ES-I3 (cell line): ENCODE data around the gene DNAAF8.

Experiments used
- H3K36me3 ChIP-seq: 2 replicates; pipeline ENCODE4 v1.6.1; 2013; ENCODE audit warnings: mild to moderate bottlenecking, low read length, control low read depth, moderate library complexity; ENCODE audit not compliant: insufficient read depth
- H3K4me1 ChIP-seq: 2 replicates; pipeline ENCODE4 v1.6.1; 2013; ENCODE audit warnings: mild to moderate bottlenecking, control low read depth, low read length; ENCODE audit not compliant: insufficient read depth
- H3K9ac ChIP-seq: 2 replicates; pipeline ENCODE4 v1.6.1; 2013; ENCODE audit warnings: low read depth, mild to moderate bottlenecking, low read length, moderate library complexity
- H3K9me3 ChIP-seq: 2 replicates; pipeline ENCODE4 v1.6.1; 2013; ENCODE audit warnings: mild to moderate bottlenecking, low read length, moderate library complexity; ENCODE audit not compliant: control insufficient read depth, insufficient read depth

DNAAF8 gene

DNA sequence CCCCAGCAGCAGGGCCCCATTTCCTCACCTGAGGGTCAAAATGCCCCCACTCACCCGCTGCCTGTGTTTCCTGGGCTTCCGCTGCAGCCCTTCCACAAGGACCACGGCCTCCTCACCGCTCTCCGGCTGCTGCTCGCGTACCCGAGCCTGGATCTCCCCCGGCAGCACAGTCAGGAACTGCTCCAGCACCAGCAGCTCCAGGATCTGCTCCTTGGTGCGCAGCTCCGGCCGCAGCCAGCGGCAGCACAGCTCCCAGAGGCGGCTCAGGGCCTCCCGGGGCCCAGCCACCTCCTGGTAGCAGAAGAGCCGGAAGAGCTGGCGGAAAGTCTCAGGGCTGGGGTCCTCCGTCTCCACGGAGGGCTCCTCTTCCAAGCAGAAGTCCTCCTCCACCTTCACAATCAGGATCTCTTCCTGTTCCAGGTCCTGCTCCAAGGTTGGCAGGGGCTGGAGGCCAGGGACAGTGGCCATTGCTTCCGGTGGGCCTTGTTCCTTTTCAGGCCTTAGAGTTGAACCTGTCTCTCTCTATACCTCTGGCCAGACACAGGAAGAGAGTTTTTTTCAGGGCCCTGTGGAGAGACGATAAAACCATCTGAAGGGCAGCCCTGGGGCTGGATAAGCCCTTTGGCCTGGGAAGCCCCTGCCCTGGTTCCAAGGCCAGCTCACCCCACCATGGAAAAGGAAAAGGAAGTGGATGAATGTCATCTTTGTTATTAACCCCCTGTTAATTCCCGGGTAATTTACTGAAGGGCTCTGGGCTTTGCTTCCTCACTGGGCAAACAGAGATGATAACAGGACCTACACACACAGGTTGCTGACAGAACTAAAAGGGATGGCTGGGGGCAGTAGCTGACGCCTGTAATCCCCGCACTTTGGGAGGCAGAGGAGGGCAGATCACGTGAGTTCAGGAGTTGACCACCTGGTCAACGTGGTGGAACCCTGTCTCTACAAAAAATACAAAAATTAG lies 31.5 kb downstream of the DNAAF8 start:
- Histone ChIP-seq H3K4me1 (no peaks in the 10 kb centered on the region), H3K9me3 (no peaks in the 10 kb centered on the region), H3K9ac (peak overlapping the region; percentile 98; the same call in 1 of the 2 replicates), H3K36me3 (no peaks in the 10 kb centered on the region)

DNA sequence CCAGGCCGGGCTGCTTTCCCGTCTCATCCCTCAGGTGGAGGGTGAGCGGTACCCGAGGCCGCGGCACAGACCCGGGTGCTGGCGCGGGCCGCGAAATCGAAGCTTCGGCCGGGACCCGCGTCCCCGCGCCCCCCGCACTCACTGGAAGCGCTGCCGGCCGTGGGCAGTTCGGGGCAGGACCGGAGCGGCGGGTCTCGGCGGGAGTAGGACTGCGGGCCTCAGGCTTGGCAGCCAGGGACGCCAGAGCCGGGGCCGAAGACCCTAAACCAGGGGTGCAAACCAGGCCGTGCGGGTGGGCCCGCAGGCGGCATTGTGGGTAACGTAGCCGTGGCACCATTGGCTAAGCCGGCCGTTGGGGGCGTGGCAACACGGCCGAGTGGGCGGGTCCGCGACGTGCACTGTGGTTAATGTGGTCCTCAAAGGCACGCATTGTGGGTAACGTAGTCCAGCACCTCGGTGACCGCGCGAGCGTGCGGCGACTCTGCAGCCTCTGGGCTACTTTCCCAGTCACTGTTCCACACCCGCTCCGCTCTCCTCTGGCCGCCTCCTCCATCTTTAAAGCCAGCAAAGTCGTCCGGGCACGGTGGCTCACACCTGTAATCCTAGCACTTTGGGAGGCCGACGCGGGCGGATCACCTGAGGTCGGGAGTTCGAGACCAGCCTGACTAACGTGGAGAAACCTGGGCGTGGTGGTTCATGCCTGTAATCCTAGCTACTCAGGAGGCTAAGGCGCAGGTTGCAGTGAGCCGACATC lies 32.7 kb downstream of the DNAAF8 start, which contains the start of gene ZNF500:
Gene ZNF500 (minus strand): TSS at position 288 of the 754 bp plus-strand sequence. CDS start 1,184 bp downstream, outside the sequence.
- H3K9ac ChIP-seq = peak within 1 kb of the TSS; percentile 98
- H3K4me1 ChIP-seq = no peaks in the 10 kb centered on the region
- no peaks in the 10 kb centered on the region for H3K36me3 ChIP-seq
- no peaks in the 10 kb centered on the region for H3K9me3 ChIP-seq

DNA sequence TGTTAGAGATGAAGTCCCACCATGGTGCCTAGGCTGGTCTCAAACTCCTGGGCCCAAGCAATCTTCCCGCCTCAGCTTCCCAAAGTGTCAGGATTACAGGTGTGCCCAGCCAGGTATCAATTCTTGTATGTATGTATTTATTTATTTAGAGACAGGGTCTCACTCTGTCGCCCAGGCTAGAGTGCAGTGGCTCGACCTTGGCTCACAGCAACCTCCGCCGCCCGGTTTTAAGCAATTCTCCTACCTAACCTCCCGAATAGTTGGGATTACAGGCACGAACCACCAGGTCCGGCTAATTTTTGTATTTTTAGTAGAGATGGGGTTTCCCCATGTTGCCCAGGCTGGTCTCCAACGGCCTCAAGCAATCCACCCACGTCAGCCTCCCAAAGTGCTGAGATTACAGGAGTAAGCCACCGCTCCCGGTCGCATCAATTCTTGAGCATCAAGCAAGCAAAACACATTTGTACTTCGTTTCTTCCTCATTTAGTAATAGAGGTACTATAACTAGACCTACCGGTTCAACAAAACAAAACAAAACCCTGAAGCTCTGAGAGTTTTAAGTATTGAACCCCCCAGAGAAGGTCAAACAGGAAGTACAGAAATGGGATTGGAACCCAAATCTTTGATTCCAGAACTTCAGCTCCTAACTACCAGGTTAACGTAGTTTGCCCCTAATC lies 33.7 kb downstream of the DNAAF8 start:
- no peaks in the 10 kb centered on the region for H3K9me3 ChIP-seq
- no peaks in the 10 kb centered on the region for H3K36me3 ChIP-seq
- no peaks in the 10 kb centered on the region for H3K4me1 ChIP-seq
- H3K9ac ChIP-seq = peak overlapping the region; percentile 88

DNA sequence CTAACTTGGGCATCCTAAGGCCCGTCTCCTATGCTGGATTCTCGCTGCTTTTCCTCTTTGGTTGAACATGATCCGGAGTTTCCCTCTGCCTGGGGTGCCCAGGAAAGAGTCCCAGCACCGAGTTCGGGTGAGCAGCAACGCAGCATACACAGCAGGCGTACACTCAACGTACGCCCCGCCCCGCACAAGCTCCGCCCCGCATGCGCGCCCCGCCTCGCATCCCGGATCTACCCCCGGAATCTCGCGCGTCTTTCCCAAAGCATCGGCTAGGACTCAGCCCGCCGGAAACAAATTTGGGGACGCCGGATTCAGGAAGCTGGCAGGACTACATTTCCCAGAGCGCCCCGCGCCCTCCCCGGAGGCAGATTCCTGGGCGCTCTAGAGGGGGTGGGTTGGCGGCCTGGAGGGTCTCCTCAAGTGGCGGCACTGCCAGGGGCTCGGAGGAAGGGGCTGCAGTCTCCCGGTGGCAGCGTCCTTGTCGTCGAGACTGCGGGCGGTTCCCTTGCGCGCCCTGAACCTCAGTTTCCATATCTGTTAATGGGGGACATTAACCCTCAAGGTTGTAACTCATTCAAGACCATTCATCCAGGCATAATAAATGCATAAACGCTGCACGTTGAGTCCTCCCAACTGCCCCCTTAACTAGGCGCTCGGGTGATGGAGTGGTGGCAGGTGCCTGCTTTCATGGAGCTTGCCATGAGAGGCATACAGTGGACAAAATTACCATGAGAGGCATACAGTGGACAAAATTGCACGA lies 34.4 kb downstream of the DNAAF8 start:
- Histone ChIP-seq H3K9me3 (no peaks in the 10 kb centered on the region), H3K9ac (peak overlapping the region; percentile 88), H3K36me3 (no peaks in the 10 kb centered on the region), H3K4me1 (no peaks in the 10 kb centered on the region)

DNA sequence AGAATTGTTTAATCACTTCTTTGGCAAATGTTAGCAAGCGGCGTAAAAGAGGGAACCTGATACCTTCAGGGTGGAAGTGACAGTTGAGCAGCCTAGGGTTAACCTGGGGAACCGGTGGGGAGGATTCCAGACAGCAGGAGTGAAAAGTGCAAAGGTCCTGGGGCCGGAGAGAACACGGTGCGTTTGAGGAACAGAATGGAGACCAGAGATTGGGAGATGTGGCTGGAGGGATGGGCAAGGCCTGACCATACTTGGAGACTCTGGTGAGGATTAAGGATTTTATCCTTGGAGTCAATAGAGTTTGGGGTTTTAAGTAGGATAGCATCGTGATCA lies 34.9 kb downstream of the DNAAF8 start:
- no peaks in the 10 kb centered on the region for H3K9me3 ChIP-seq
- no peaks in the 10 kb centered on the region for H3K4me1 ChIP-seq
- H3K9ac ChIP-seq = peak overlapping the region; percentile 88; the same call in 1 of the 2 replicates
- no peaks in the 10 kb centered on the region for H3K36me3 ChIP-seq

DNA sequence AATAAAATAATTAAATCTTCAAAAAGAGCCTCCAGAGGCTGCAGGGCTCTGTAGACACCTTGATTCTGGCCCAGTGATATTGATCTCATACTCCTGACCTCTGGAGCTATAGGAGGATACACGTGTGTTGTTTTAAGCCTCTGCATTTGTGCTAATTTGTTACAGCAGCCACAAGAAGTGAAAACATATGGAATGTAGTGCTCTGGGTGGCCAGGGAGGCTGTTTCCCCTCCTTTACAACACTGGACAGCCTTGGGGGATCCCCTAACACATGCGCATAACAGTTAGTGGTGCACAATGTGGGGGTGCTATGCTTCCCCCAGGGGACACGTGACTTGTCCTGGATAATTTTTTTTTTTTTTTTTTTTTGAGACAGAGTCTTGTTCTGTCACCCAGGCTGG lies 37.3 kb downstream of the DNAAF8 start:
- Histone ChIP-seq H3K9ac (no peak overlapping the region), H3K36me3 (no peaks in the 10 kb centered on the region), H3K4me1 (no peaks in the 10 kb centered on the region), H3K9me3 (no peaks in the 10 kb centered on the region)

DNA sequence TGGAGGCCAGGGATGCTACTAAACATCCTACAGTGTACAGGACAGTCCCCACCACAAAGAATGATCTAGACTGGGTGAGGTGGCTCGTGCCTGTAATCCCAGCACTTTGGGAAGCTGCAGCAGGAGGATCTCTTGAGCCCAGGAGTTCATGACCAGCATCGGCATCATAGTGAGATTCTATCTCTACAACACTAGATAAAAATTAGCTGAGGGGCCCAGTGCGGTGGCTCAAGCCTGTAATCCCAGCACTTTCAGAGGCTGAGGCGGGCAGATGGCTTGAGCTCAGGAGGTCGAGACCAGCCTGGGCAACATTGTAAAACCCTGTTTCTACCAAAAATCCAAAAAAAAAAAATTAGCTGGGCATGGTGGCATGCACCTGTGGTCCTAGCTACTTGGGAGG lies 38.0 kb downstream of the DNAAF8 start:
- H3K36me3 ChIP-seq = no peaks in the 10 kb centered on the region
- no peak overlapping the region for H3K9ac ChIP-seq
- H3K9me3 ChIP-seq = no peaks in the 10 kb centered on the region
- no peaks in the 10 kb centered on the region for H3K4me1 ChIP-seq

DNA sequence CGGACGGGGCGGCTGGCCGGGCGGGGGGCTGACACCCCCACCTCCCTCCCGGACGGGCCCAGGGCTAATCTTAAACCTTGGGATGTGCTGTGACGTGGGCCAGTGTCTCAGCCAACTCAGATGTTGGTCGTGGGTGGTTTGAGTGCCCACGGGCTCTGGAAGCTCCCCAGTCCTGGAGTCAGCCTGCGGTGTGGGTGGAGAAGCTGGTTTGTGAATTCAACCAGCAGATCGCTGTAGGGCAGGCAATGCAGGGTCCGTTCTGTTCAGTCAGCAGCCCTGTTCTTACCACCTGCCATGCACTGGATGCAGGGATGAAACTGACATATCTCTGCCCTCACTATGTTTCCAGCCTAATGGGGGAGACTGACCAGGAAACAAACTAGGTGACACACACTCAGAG lies 40.7 kb downstream of the DNAAF8 start:
- H3K9ac ChIP-seq = no peak overlapping the region
- no peaks in the 10 kb centered on the region for H3K9me3 ChIP-seq
- no peaks in the 10 kb centered on the region for H3K36me3 ChIP-seq
- no peaks in the 10 kb centered on the region for H3K4me1 ChIP-seq

DNA sequence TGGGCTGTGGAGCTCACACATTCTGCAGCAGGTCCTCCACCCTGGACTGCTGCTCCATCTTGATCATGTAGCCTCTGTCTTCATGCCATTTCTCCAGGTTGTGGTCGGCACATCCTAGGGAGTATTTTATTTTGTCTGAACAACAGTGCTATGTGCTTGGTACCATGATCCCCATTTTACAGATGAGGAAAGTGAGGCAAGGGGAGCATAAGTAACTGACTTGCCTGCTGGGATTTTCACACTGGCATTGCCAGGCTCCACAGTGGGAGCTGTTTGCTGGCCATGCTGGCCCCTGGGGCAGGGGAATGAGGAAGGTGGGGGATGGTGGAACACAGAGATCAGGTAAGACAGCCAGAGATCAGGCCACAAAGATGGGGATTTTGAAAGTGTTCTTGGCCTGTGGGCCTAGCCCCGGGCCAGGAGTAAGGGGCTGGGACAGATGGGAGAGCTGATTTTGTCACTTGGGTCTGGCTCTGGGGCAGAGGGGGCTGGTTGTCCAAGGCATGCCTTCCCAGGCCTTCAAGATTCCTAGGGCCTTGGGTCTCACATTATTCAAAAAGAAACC lies 41.9 kb downstream of the DNAAF8 start:
- no peaks in the 10 kb centered on the region for H3K9me3 ChIP-seq
- H3K4me1 ChIP-seq = no peaks in the 10 kb centered on the region
- H3K9ac ChIP-seq = no peak overlapping the region
- no peaks in the 10 kb centered on the region for H3K36me3 ChIP-seq

DNA sequence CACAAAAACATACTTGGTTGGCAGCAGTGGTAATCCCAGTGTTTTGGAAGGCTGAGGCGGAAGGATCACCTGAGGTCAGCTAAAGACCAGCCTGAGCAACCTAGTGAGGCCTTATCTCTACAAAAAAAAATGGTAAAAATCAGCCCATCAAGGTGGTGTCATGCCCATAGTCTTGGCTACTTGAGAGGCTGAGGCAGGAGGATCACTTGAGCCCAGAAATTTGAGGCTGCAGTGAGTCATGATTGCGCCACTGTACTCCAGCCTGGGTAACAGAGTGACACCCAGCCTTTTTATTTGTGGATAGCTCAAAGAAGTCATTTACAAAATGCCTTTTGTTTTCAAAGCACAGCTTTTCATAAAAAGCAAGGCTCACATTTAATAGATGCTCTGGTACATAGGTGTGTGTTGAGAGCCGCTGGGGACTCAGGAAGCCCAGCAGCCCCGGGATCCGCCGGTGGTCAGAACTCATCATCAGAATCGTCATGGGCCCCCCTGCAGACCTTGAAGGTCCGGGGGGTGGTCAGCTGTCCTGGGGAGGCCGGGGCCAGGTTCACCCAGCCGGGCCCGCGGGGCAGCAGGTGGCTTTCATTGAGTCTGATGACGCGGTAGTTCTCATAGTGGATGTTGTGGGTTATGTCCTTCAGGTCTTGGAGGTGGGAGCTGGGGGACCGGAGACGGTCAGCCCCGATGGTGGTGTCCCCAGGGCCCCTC lies 43.2 kb downstream of the DNAAF8 start:
- Histone ChIP-seq H3K9ac (no peak overlapping the region), H3K9me3 (no peaks in the 10 kb centered on the region), H3K36me3 (no peaks in the 10 kb centered on the region), H3K4me1 (no peaks in the 10 kb centered on the region)

DNA sequence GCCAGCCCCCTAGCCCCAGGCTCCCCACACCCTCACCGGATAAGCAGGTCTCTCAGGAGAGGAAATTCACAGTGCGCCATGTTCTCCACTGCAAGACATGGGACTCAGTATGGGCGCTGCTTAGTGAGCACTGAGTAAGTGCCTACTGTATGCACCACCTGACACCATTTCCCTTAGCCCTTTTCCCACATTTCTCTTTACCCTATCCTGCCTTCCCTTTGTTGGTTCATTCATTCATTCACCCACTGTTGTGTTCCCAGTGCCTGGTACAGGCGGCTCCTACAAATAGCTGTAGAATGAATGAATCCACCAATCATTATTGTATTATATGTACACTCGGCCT lies 43.7 kb downstream of the DNAAF8 start:
- no peak overlapping the region for H3K9ac ChIP-seq
- H3K36me3 ChIP-seq = no peaks in the 10 kb centered on the region
- H3K9me3 ChIP-seq = no peaks in the 10 kb centered on the region
- H3K4me1 ChIP-seq = no peaks in the 10 kb centered on the region

DNA sequence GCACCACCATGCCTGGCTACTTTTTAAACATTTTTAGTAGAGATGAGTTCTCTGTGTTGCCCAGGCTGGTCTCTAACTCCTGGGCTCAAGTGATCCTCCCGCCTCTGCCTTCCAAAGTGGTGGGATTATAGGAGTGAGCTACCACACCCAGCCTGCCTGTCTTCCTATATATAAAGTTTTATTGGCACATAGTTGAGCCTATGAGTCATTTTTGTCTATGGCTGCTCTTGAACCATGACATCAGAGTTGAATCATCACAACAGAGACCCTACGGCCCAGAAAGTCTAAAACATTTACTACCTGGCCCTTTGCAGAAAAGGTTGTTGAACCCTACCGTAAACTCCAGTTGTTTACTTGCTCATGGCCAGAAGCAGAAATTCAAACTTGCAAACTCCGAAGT lies 45.9 kb downstream of the DNAAF8 start:
- no peaks in the 10 kb centered on the region for H3K36me3 ChIP-seq
- H3K4me1 ChIP-seq = no peaks in the 10 kb centered on the region
- H3K9ac ChIP-seq = no peak overlapping the region

DNA sequence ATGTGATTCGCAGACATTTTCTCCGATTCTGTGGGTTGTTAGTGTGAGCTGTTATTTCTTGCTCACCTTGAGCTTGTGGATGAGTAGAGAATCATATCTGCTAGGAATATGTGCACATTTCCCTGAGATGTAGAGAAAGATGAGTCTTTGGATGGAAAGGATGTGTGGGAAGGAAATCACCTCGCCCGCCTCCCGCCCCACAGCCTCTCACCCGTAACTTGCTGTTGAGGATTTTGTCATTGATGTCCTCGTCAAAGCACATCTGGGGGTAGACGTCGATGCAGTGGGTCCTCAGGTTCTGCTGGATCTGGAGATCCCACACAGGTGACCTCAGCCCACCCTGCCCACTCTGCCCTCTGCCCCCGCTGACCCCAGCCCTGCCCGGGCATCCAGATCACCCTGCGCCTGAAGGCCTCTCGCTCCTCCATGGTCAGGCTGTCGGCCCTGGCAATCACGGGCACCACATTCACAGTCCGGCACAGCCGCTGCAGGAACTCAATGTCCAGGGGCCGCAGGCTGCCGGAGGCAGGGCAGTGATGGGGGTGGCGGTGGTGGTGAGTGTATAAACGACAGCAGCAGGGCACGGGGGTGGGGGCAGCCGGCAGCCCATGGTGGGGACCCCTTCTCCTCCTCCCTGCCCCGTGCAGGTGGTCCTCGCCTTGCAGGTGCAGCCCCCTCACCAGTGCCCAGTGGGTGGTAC lies 49.1 kb downstream of the DNAAF8 start:
- Histone ChIP-seq H3K36me3 (no peaks in the 10 kb centered on the region), H3K9ac (no peak overlapping the region), H3K9me3 (no peaks in the 10 kb centered on the region), H3K4me1 (peaks cover 12% of the 10 kb centered on the region)

More for the DNA sequence above, 45.9 kb downstream of the DNAAF8 start:
- H3K9me3 ChIP-seq = no peaks in the 10 kb centered on the region
